Ishikawa (cell line): ENCODE measurements around the gene FAM78A.

Experiments used
- EP300 ChIP-seq: IDR thresholded peaks from 2 replicates; pipeline ENCODE4 v1.6.1; 2012; ENCODE audit warnings: borderline replicate concordance
- REST ChIP-seq: IDR thresholded peaks from 2 replicates; pipeline ENCODE4 v1.6.1; 2012; ENCODE audit warnings: low read depth, mild to moderate bottlenecking
- TF ChIP-seq, protein P1 (sequence below): IDR thresholded peaks from 2 replicates; pipeline ENCODE4 v1.6.1; 2012

DNA sequence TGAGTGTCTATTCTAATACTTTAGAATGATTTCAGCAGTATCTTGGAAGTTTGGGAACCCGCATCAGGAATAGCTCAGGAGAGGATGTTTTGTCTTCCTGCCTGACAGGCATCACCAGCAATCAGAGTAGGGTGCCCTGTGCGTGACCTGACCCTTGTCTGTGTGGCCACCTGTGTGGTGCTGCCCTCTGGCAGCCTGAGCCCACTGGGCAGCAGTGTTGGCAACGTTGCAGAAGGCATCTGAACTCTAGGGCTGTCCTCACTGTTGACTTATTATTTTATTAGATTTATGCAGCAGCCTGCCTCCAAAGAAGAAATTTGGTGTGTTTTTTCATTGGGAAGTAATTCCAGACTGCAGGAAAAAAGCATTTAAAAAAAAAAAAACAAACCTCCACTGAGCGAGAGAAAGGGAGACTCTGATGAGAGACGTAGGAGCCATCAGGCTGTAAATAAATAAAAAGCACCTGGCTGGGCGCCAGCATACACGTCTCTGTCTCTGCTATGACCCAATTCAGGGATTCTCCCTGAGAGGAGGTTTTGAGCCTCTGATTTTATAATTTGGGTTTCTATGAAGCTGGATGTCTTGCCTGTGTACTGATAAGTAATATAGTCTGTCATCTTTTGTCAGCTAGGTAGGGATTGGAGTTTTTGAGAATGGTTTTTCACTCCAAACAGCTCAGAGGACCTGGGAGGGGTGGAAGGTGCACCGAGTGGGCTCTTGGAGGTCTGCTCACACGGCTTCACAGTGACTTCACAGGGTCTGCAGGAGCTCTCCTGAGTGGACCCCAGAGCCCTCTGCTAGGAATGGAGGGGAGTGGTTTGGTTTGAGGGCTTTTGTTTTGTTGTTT is 49.0 kb downstream of the FAM78A start:
- TF ChIP-seq REST (no peak), EP300 (no peak)
- TF ChIP-seq, protein P1, sequence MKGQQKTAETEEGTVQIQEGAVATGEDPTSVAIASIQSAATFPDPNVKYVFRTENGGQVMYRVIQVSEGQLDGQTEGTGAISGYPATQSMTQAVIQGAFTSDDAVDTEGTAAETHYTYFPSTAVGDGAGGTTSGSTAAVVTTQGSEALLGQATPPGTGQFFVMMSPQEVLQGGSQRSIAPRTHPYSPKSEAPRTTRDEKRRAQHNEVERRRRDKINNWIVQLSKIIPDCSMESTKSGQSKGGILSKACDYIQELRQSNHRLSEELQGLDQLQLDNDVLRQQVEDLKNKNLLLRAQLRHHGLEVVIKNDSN: no peak
